Islet of Langerhans (tissue), 1 donor: Measurements from ENCODE around the gene EXOSC9.

ENCODE experiments used
- FAIRE-seq: peaks from one replicate; lab custom pipeline; 2011; peaks lifted over from hg19 to GRCh38; lab: Jason Lieb, UNC

EXOSC9 gene

DNA sequence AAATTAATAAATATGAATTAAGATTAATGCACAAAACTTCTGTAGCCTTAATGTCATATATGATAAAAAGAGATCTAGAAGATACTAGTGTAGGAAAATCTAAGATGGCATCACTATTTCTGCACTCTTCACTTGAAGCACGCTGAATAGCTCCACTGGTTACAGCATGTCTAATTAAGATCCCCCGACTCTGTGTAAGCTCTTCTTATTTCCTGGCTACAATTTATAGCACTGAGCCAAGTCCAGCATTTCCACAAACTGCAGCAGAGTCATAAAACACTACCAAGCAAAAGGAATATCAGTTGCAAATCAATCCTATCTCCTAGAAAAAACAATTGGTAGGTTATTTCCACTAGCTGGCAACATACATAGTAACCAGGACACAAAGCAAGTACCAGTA is 23.8 kb downstream of the EXOSC9 start:
- FAIRE-seq = no peak

DNA sequence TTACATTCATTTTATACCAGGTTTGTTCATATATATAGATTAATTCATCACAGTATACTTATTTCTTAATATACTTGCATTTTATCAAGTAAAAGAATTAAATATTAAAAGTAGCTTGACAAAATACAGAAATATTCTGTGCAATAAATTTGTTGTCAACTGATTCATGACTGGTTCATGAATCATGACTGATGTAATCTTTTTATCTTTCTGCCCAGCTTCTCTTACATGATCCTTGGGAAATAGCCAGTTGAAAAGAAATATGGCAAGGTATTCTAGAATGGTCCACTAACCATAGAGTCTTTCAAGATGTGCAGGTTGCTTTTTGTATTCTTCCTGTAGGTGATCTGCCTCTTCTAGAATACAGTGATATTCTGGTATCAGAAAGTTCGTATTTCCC is 26.7 kb downstream of the EXOSC9 start:
- no peak for FAIRE-seq

DNA sequence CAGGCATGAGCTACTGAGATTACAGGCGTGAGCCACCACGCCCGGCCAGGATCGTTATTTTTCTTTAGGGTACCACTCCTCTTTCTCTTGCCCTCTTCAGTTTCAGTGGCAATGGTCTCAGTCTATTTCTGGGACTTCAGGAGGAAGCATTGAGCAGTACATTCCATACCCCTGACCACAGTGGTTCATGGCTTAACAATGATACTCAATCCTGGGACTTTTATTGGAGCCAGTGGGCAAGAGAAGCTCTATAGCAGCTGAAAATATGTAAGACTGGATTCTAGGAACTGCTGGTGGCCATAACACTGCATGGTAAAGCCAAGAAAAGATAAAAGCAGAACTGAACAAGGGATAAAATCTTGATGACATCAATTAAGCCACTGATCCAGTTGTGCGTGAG is 28.4 kb downstream of the EXOSC9 start:
- FAIRE-seq = no peak

DNA sequence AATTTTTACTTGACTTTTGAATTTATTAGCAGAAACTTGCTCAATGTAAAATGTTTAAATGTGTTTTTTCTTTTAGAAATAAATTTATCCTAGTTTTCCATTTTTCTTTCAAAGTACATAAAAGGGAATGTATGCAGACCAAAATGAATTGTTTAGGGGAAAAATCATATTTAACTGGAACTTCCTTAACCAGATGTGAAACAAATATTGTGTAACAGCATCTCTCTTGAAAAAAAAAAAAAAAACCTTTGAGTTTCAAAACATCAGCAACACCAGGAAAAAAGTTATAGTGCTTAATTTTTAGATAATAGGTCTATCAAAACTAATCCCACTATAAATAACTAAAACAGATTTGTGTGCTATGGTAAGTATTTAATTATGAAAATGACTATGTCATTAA is 37.0 kb downstream of the EXOSC9 start:
- peak; percentile 13 for FAIRE-seq

DNA sequence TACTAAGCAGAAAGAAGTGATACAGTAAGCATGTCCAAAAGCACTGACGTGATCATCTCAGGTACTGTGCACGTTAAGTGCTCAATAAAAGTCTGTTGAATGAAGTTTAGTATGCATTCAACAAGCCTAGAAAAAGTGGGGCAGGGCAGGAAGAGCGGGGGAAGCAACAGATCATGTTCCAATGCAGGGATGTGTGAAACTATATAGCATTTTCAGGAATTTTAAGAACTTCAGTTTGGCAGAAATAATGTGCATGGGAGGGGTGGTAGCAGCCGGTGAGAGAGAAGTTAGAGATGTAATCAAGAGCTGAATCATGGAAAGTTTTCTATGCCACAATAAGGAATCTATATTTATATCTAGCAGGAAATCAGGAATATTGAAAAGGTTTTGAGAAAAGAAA is 41.7 kb downstream of the EXOSC9 start:
- no peak for FAIRE-seq

DNA sequence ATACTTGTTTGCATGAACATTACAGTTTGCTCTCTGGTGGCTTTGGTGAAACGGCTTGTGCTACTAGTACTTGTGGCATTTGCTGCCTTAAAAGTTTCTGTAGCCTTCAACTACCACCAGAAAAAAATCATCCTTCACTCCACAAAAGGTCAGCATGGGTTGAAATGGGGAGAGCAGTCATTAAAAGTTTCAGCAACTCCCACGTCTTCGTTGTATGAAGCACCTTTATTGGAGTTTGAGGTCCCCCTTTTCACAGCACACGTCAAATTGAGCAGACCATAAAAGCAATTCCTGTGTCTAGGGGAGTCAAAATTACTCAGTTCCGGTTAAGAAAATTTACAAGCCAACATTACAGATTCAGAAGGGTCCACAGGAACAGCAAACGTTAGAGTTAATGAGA is 45.5 kb downstream of the EXOSC9 start:
- no peak for FAIRE-seq

DNA sequence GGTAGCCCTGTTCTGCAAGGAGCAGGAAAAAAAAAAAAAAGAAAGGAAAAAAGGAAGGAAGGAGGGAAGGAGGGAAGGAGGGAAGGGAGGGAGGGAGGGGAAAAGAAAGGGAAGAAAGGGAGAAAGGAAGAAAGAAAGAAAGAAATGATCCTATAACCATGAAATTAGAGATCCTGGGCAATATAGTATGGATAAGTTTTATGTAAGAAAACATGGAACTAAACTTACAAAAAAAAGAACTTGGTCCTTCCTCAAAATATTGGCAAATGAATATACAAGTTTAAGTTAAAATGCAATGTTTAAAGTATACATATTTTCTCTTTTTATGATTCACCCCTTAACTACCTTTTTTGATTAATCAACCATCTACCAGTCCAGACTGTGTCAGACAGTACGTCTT is 50.2 kb downstream of the EXOSC9 start:
- no peak for FAIRE-seq

DNA sequence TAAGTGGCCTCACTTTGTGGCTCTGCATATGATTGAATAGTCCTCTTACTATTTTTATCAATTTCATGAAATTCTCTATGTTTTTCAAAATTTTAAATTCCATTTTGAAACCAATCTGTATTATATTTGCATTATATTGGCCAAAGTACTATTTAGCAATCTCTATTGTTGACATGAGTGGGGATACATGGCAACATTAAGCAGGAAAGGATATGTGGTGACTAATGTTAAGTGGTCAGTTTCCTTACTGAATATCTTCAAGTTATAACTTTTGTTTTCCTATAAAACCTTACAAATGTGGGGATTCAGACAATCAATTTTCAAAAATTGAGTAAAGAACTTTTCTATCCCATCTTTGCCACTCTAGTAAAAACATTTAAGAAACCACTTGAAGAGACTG is 59.0 kb downstream of the EXOSC9 start:
- FAIRE-seq = no peak

DNA sequence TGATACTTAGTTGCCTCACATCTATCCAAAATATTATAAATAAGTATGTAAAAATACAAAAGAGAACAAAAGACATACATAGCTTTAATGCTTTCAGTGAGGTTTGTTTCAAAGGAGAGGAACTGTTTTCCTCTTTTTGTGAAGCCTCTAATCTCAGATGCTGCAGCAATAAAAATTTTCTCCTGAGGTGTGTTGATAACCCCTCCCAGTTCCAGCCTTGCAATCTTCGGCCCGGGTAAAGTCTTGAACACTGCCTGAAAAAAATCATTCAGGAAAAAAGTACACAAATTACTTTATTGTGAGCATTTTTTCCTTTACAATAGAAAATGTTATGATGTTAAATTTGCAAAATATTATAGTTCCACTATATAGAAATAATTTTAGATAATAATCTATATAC is 60.3 kb downstream of the EXOSC9 start:
- FAIRE-seq = peak; percentile 13

DNA sequence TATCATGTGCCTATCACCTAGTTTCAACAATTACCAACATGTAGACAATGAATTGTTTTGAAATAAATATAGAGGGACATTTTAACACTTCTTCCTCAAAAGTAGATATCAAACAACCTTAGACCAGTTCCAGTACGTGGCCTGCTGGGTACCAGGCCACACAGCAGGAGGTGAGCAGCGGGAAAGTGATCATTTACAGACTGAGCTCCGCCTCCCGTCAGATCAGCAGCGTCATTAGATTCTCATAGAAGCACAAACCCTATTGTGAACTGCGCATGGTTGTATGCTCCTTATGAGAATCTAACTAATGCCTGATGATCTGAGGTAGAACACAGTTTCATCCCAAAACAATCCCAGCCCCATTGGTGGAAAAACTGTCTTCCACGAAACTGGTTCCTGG is 62.7 kb downstream of the EXOSC9 start:
- no peak for FAIRE-seq
